ENCODE results near the gene DENND1A. TPM values are rescaled to one million over a fixed set of nuclear protein-coding genes. Genes with fewer than 3 reads are reported as not detected.

Gene DENND1A
- total RNA-seq, 1 experiment from 2014 or later = 19.7 TPM

DNA sequence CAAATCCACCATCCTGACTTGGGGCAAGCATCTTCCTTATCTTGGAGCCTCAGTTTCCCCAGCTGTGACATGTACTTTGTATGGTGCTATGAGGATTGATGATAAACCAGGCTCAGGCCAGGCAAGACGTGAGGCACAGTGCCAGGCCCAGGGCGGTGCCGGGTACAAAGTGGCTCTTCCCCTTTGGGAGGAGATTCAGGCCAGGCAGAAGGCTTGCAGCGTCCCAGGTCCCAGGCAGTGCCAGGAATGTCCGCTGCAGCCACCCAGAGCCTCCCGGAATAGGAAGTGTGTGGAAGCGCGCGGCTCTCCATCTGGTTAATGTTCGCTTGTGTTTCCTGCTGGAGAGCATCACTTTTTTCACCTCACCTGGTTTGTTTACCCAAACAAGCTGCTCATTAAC is 12.6 kb upstream of the DENND1A start:
- Histone ChIP-seq H3K27ac (ENCODE audit: low read length) (no peak overlapping the region), H3K27me3 (ENCODE audit: control insufficient read depth, insufficient read depth, low read length) (no peaks in the 10 kb centered on the region), H3K4me1 (ENCODE audit: control insufficient read depth, insufficient read depth, low read length) (no peaks in the 10 kb centered on the region), H3K36me3 (ENCODE audit: control insufficient read depth, insufficient read depth, low read length) (no peaks in the 10 kb centered on the region), H3K4me3 (ENCODE audit: low read depth in 2 of 2, low read length in 2 of 2) (no peak overlapping the region), H3K9me3 (ENCODE audit: control insufficient read depth, insufficient read depth, low read depth, low read length) (no peaks in the 10 kb centered on the region)
- no peak for ATAC-seq
- in situ Hi-C loops (cut with HindIII; ENCODE audit: low pct_unique_long_range_greater_than_20kb, low sequenced_read_pairs) = no loop called here
- intact Hi-C loops (cut with micrococcal nuclease; ENCODE audit: unreplicated experiment) = no loop called here
- ChIA-PET CTCF (interaction anchor here (0.6 kb wide), 1 partner anchor 98 kb away, joined by 12 read pairs; no protein-coding TSS in a partner anchor), POLR2A (interaction anchor here (0.7 kb wide), 1 partner anchor 362 kb away, joined by 15 read pairs; no protein-coding TSS in a partner anchor)
- DNase-seq (ENCODE audit: low read depth, low spot score) = no peak
- BruUV-seq (replicated peaks) = no TSS peak
- TF ChIP-seq TCF7L2 (IDR thresholded peaks at IDR 0.05; ENCODE audit: low read depth, low read length) (no peak), POLR2AphosphoS5 (IDR thresholded peaks at IDR 0.05; ENCODE audit: low read depth, low read length) (no peak), SIN3A (IDR thresholded peaks at IDR 0.05; ENCODE audit: borderline replicate concordance, insufficient read depth, low read depth, low read length) (no peak)
- TF ChIP-seq, protein P1, sequence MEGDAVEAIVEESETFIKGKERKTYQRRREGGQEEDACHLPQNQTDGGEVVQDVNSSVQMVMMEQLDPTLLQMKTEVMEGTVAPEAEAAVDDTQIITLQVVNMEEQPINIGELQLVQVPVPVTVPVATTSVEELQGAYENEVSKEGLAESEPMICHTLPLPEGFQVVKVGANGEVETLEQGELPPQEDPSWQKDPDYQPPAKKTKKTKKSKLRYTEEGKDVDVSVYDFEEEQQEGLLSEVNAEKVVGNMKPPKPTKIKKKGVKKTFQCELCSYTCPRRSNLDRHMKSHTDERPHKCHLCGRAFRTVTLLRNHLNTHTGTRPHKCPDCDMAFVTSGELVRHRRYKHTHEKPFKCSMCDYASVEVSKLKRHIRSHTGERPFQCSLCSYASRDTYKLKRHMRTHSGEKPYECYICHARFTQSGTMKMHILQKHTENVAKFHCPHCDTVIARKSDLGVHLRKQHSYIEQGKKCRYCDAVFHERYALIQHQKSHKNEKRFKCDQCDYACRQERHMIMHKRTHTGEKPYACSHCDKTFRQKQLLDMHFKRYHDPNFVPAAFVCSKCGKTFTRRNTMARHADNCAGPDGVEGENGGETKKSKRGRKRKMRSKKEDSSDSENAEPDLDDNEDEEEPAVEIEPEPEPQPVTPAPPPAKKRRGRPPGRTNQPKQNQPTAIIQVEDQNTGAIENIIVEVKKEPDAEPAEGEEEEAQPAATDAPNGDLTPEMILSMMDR (IDR thresholded peaks at IDR 0.05) = no peak
- TF ChIP-seq, protein P2, sequence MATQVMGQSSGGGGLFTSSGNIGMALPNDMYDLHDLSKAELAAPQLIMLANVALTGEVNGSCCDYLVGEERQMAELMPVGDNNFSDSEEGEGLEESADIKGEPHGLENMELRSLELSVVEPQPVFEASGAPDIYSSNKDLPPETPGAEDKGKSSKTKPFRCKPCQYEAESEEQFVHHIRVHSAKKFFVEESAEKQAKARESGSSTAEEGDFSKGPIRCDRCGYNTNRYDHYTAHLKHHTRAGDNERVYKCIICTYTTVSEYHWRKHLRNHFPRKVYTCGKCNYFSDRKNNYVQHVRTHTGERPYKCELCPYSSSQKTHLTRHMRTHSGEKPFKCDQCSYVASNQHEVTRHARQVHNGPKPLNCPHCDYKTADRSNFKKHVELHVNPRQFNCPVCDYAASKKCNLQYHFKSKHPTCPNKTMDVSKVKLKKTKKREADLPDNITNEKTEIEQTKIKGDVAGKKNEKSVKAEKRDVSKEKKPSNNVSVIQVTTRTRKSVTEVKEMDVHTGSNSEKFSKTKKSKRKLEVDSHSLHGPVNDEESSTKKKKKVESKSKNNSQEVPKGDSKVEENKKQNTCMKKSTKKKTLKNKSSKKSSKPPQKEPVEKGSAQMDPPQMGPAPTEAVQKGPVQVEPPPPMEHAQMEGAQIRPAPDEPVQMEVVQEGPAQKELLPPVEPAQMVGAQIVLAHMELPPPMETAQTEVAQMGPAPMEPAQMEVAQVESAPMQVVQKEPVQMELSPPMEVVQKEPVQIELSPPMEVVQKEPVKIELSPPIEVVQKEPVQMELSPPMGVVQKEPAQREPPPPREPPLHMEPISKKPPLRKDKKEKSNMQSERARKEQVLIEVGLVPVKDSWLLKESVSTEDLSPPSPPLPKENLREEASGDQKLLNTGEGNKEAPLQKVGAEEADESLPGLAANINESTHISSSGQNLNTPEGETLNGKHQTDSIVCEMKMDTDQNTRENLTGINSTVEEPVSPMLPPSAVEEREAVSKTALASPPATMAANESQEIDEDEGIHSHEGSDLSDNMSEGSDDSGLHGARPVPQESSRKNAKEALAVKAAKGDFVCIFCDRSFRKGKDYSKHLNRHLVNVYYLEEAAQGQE (IDR thresholded peaks at IDR 0.05; ENCODE audit: insufficient read depth in 1 of 2, low read depth in 2 of 2, low read length in 1 of 2) = no peak

DNA sequence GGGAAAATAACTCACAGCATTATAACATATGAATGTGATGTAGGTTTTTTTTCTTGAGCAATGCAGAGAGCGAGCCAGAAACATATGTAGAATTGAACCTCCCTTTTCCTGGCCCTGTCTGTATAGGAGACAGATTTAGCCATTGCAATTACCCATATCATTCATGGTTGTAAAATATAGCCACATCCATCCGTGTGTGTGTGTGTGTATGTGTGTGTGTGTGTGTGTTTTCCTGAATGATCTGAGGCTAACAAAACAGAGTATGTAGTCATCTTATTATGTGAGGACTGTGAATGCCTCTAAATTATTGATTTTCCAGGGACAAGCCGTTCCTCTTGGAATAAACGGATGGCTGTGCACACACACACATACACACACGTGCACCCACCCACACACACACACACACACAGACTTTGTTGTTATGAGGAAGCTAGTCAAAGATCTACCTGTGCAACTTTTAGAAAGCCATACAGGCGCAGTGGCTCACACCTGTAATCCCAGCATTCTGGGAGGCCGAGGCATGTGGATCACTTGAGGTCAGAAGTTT is 11.7 kb upstream of the DENND1A start:
- ChIA-PET POLR2A (no interaction called here), CTCF (no interaction called here)
- Histone ChIP-seq H3K27ac (ENCODE audit: low read length) (no peak overlapping the region), H3K9me3 (ENCODE audit: control insufficient read depth, insufficient read depth, low read depth, low read length) (no peaks in the 10 kb centered on the region), H3K27me3 (ENCODE audit: control insufficient read depth, insufficient read depth, low read length) (no peaks in the 10 kb centered on the region), H3K4me3 (ENCODE audit: low read depth in 2 of 2, low read length in 2 of 2) (no peak overlapping the region), H3K36me3 (ENCODE audit: control insufficient read depth, insufficient read depth, low read length) (no peaks in the 10 kb centered on the region), H3K4me1 (ENCODE audit: control insufficient read depth, insufficient read depth, low read length) (no peaks in the 10 kb centered on the region)
- intact Hi-C loops (cut with micrococcal nuclease; ENCODE audit: unreplicated experiment) = no loop called here
- TF ChIP-seq, protein P1 (IDR thresholded peaks at IDR 0.05) = no peak
- TF ChIP-seq, protein P2 (IDR thresholded peaks at IDR 0.05; ENCODE audit: insufficient read depth in 1 of 2, low read depth in 2 of 2, low read length in 1 of 2) = no peak
- TF ChIP-seq TCF7L2 (IDR thresholded peaks at IDR 0.05; ENCODE audit: low read depth, low read length) (no peak), SIN3A (IDR thresholded peaks at IDR 0.05; ENCODE audit: borderline replicate concordance, insufficient read depth, low read depth, low read length) (no peak), POLR2AphosphoS5 (IDR thresholded peaks at IDR 0.05; ENCODE audit: low read depth, low read length) (no peak)
- DNase-seq (ENCODE audit: low read depth, low spot score) (no peak), ATAC-seq (no peak)
- no TSS peak for BruUV-seq (replicated peaks)
- in situ Hi-C loops (cut with HindIII; ENCODE audit: low pct_unique_long_range_greater_than_20kb, low sequenced_read_pairs) = no loop called here
